HG03571 (cell line): ENCODE data around the gene EPX.

Experiments used
- ATAC-seq: cut with Tn5 transposase; IDR thresholded peaks from one replicate; pipeline ENCODE4 v1.9.1; 2021; ENCODE audit not compliant: unreplicated experiment

EPX gene

DNA sequence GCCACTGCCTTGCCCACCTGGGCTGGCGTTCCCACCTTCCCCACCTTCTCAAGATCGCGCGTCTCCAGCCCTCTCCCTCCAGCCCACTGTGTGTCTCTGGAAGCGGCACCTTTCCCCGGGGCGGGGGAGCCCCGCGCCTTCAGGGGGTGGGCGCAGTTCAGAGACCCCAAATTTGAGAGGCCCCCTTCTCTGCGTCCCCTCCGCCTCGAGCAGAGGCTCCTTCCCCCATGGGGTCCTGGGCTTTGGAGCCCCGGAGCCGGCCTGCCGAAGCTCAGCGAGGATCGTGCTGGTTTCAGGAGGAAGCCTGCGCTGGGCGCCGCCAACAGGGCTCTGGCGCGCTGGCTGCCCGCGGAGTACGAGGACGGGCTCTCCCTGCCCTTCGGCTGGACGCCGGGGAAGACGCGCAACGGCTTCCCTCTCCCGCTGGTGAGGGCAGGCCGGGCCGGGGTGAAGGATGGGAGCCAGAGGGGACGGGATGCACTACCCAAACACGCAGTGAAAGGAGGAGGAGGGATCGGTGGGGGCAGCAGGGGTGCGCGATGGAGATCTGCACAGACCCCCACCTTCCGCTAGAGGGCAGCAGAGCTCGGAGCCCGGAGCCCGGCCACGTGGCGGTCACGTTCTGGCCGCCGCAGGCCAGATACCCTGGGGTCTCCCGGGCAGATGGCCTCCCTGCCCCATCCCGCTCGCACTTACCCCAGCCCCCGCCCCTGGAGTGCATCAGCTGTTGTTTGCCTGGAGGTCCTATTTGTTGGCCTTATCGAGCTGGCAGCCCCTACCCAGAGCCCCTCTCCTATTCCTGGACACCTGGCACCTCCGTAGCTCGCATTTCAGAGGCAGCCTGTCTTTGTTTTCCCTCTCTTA lies 57.0 kb downstream of the EPX start:
- peak; percentile 65 for ATAC-seq

- no peak for ATAC-seq
Observed at GRCh38 chr17:58250344-58251011, 58.0 kb downstream of the EPX start.

DNA sequence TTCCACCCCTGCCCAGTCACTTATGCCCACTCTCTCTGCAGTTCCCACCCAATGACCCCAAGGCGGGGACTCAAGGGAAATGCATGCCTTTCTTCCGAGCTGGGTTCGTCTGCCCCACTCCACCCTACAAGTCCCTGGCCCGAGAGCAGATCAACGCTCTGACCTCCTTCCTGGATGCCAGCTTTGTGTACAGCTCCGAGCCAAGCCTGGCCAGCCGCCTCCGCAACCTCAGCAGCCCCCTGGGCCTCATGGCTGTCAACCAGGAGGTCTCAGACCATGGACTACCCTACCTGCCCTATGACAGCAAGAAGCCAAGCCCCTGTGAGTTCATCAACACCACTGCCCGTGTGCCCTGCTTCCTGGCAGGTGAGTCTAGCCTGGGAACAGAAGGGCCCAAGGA lies 59.6 kb downstream of the EPX start:
- no peak for ATAC-seq

DNA sequence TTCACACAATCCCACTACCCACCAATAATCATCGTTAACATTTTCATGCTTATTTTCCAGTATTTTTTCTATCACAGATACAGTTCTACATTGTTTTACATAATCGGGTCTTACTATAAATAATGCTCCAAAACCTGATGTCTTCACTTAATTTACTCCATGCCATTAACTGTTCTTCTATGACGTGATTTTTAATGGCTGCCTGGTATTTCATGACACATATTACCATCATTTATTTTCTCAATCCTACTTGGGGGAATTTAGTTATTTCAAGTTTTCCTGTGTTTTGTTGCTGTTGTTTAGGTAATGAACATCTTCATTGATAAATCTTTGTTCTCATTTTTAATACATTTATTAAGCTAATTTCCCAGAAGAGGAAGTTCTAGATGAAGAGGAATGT lies 60.6 kb downstream of the EPX start:
- ATAC-seq, result no peak
